ENCODE data around the gene KCNMA1. TPM values are rescaled to one million over a fixed set of nuclear protein-coding genes. Genes with fewer than 3 reads are reported as not detected.

The KCNMA1 gene
- total and polyA plus RNA-seq, 10 of the 15 experiments (the other 5 are each of a cell fraction or from before 2014, with no cell fraction given), result 8.5 to 77.0 (median 21.3) TPM

DNA sequence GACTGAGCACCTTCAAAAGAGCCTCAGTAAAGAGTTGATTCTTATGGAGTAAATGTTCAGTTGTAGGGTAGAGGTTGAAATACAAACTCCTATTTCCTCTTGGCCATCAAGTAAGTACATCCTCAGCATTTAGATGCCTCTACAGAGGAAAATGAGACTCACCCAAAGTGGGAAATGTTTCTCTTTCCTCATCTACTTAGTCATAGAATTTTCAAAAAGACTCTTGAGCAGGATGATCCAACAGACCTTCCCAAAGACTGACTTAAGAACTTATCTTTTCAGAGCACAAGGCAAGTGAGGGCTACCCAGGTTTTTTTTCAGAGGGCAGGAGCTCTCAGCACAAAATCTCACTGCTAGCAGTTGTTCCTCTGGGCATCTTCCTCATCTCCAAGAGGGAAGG, 449.1 kb downstream of the KCNMA1 start (continued):
- TF ChIP-seq NFYA (IDR thresholded peaks at IDR 0.05; ENCODE audit: borderline replicate concordance, low read depth, low read length) (no peak), BACH1 (IDR thresholded peaks at IDR 0.05; ENCODE audit: borderline replicate concordance) (no peak), STAT1 (conservative IDR thresholded peaks at IDR 0.05) (no peak), SIN3A (IDR thresholded peaks at IDR 0.05; ENCODE audit: low read depth, low read length) (no peak), MXI1 (IDR thresholded peaks at IDR 0.05; ENCODE audit: low read depth, low read length) (no peak), NFIC (IDR thresholded peaks at IDR 0.05; ENCODE audit: low read depth, low read length) (no peak)
- TF ChIP-seq, protein P1, sequence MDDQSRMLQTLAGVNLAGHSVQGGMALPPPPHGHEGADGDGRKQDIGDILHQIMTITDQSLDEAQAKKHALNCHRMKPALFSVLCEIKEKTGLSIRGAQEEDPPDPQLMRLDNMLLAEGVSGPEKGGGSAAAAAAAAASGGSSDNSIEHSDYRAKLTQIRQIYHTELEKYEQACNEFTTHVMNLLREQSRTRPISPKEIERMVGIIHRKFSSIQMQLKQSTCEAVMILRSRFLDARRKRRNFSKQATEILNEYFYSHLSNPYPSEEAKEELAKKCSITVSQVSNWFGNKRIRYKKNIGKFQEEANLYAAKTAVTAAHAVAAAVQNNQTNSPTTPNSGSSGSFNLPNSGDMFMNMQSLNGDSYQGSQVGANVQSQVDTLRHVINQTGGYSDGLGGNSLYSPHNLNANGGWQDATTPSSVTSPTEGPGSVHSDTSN (IDR thresholded peaks at IDR 0.05; ENCODE audit: insufficient replicate concordance, low read depth, low read length), result no peak
- TF ChIP-seq, protein P2, sequence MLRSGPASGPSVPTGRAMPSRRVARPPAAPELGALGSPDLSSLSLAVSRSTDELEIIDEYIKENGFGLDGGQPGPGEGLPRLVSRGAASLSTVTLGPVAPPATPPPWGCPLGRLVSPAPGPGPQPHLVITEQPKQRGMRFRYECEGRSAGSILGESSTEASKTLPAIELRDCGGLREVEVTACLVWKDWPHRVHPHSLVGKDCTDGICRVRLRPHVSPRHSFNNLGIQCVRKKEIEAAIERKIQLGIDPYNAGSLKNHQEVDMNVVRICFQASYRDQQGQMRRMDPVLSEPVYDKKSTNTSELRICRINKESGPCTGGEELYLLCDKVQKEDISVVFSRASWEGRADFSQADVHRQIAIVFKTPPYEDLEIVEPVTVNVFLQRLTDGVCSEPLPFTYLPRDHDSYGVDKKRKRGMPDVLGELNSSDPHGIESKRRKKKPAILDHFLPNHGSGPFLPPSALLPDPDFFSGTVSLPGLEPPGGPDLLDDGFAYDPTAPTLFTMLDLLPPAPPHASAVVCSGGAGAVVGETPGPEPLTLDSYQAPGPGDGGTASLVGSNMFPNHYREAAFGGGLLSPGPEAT (IDR thresholded peaks at IDR 0.05; ENCODE audit: low read depth), result no peak
- TF ChIP-seq, protein P3, sequence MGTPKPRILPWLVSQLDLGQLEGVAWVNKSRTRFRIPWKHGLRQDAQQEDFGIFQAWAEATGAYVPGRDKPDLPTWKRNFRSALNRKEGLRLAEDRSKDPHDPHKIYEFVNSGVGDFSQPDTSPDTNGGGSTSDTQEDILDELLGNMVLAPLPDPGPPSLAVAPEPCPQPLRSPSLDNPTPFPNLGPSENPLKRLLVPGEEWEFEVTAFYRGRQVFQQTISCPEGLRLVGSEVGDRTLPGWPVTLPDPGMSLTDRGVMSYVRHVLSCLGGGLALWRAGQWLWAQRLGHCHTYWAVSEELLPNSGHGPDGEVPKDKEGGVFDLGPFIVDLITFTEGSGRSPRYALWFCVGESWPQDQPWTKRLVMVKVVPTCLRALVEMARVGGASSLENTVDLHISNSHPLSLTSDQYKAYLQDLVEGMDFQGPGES (IDR thresholded peaks at IDR 0.05), result no peak
